Measurements from ENCODE around the gene TP53INP2.

Gene TP53INP2

GRCh38 chr20:34675993-34676641, 28.0 kb upstream of the TP53INP2 start:
- H4K91ac ChIP-seq (ENCODE audit: low read depth, low read length, poor library complexity), result no peak overlapping the region
- H3K14ac ChIP-seq (ENCODE audit: low read length), result no peak overlapping the region
- DNase-seq (ENCODE audit: low spot score), result no peak
- no peak overlapping the region for H4K8ac ChIP-seq (ENCODE audit: low read depth, low read length)
- no peak overlapping the region for H3K18ac ChIP-seq (ENCODE audit: low read length)
- H2AK5ac ChIP-seq (ENCODE audit: low read depth, low read length), result no peak overlapping the region
- no peaks in the 10 kb centered on the region for H3K79me1 ChIP-seq (ENCODE audit: low read depth, low read length)
- H3K23ac ChIP-seq (ENCODE audit: low read depth, low read length, poor library complexity), result no peak overlapping the region
- peak overlapping the region; percentile 59 for H3K4me2 ChIP-seq (ENCODE audit: insufficient read depth, low read length, poor library complexity, severe bottlenecking)
- no peak overlapping the region for H2BK5ac ChIP-seq (ENCODE audit: low read length)
- H3K9me3 ChIP-seq (replicated peaks in 1 of 2; ENCODE audit: control insufficient read depth in 2 of 2, insufficient read depth in 1 of 2, low read depth in 1 of 2, low read length in 2 of 2), result no peaks in the 10 kb centered on the region
- no peak overlapping the region for H2BK120ac ChIP-seq (ENCODE audit: low read depth, low read length)
- no peak overlapping the region for H3K9ac ChIP-seq (ENCODE audit: low read depth, low read length, poor library complexity)
- H2BK15ac ChIP-seq (ENCODE audit: low read length), result no peak overlapping the region
- no peaks in the 10 kb centered on the region for H3K36me3 ChIP-seq (replicated peaks in 1 of 2; ENCODE audit: control insufficient read depth in 2 of 2, insufficient read depth in 2 of 2, low read length in 2 of 2)
- peak overlapping the region; percentile 12 for H3K27ac ChIP-seq (replicated peaks; ENCODE audit: low read length)
- H2AFZ ChIP-seq (ENCODE audit: low read length), result peak overlapping the region; percentile 98
- no peaks in the 10 kb centered on the region for H3K27me3 ChIP-seq (ENCODE audit: control insufficient read depth in 3 of 3, insufficient read depth in 3 of 3, low read depth in 1 of 3, low read length in 3 of 3)
- no peak overlapping the region for H2BK12ac ChIP-seq (ENCODE audit: low read length)
- peak overlapping the region; percentile 92 to 96 for H3K4me3 ChIP-seq (ENCODE audit: low read length in 2 of 2)
- H3K4ac ChIP-seq (ENCODE audit: low read length), result no peak overlapping the region
- WGBS, 2 donors (ENCODE audit: extremely low coverage in 2 of 2, insufficient read length in 2 of 2, insufficient replicate concordance in 1 of 2), result no CpG with 5 or more reads among the region's 14 CpGs
- no peaks in the 10 kb centered on the region for H3K4me1 ChIP-seq (ENCODE audit: control insufficient read depth in 2 of 2, insufficient read depth in 1 of 2, low read depth in 1 of 2, low read length in 2 of 2)

DNA sequence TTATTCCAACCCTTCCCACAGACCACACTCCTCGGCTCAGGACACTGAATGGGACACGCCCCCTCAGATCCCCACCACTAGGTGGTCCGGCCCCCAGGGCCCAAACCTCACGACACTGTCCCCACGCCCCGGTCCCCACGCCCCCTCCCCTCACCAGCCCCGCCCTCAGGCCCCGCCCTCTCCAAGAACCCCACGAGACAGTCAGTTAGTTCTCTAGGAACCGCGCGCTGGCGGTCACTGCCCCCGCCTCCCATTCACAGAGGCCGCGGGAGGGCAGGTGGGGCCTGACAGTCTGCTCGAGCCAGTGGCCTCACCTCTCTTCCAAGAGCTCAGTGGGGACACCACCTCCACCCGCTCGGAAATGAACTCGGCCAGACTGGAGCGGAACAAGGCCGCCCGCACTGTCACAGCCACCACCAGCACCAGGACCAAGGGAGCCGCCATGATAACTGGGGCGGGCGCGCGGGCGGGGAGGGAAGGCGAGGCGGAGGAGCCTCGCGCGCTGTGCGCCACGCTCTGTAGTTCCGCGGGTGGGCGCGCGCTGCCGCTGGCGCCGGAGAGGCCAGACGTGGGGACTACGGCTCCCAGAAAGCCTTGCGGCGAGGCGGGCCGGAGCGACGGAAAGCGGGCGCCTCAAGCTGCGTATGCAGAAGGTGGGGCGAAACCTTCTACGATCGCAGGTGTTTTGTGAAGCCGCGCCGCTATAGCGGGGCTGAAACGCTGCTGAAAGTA, 27.3 kb upstream of the TP53INP2 start, which contains the start of gene PIGU:
Gene PIGU (minus strand): TSS at position 451 of the 732 bp plus-strand sequence. CDS start 7 bp downstream, at position 444.
- Histone ChIP-seq H2AFZ (ENCODE audit: low read length) (peak within 1 kb of the TSS; percentile 98), H2BK15ac (ENCODE audit: low read length) (no peak within 1 kb of the TSS), H3K4me2 (ENCODE audit: insufficient read depth, low read length, poor library complexity, severe bottlenecking) (peak within 1 kb of the TSS; percentile 59), H2AK5ac (ENCODE audit: low read depth, low read length) (peak within 1 kb of the TSS; percentile 75), H4K91ac (ENCODE audit: low read depth, low read length, poor library complexity) (no peak within 1 kb of the TSS), H3K4me1 (ENCODE audit: control insufficient read depth in 2 of 2, insufficient read depth in 1 of 2, low read depth in 1 of 2, low read length in 2 of 2) (no peaks in the 10 kb centered on the region), H4K8ac (ENCODE audit: low read depth, low read length) (peak within 1 kb of the TSS; percentile 65), H3K18ac (ENCODE audit: low read length) (peak within 1 kb of the TSS; percentile 94), H3K14ac (ENCODE audit: low read length) (peak within 1 kb of the TSS; percentile 38), H3K79me1 (ENCODE audit: low read depth, low read length) (no peaks in the 10 kb centered on the region), H2BK12ac (ENCODE audit: low read length) (no peak within 1 kb of the TSS), H3K9ac (ENCODE audit: low read depth, low read length, poor library complexity) (peak within 1 kb of the TSS; percentile 86), H3K4ac (ENCODE audit: low read length) (no peak within 1 kb of the TSS), H3K36me3 (replicated peaks in 1 of 2; ENCODE audit: control insufficient read depth in 2 of 2, insufficient read depth in 2 of 2, low read length in 2 of 2) (no peaks in the 10 kb centered on the region), H2BK5ac (ENCODE audit: low read length) (no peak within 1 kb of the TSS), H3K9me3 (replicated peaks in 1 of 2; ENCODE audit: control insufficient read depth in 2 of 2, insufficient read depth in 1 of 2, low read depth in 1 of 2, low read length in 2 of 2) (no peaks in the 10 kb centered on the region), H3K27me3 (ENCODE audit: control insufficient read depth in 3 of 3, insufficient read depth in 3 of 3, low read depth in 1 of 3, low read length in 3 of 3) (no peaks in the 10 kb centered on the region), H3K23ac (ENCODE audit: low read depth, low read length, poor library complexity) (peak within 1 kb of the TSS; percentile 91), H3K4me3 (ENCODE audit: low read length in 2 of 2) (peak within 1 kb of the TSS; percentile 92 to 96), H2BK120ac (ENCODE audit: low read depth, low read length) (no peak within 1 kb of the TSS), H3K27ac (replicated peaks; ENCODE audit: low read length) (peak within 1 kb of the TSS; percentile 86)
- no CpG with 5 or more reads among the region's 64 CpGs for WGBS, 2 donors (ENCODE audit: extremely low coverage in 2 of 2, insufficient read length in 2 of 2, insufficient replicate concordance in 1 of 2)
- peak; percentile 89 for DNase-seq (ENCODE audit: low spot score)

DNA sequence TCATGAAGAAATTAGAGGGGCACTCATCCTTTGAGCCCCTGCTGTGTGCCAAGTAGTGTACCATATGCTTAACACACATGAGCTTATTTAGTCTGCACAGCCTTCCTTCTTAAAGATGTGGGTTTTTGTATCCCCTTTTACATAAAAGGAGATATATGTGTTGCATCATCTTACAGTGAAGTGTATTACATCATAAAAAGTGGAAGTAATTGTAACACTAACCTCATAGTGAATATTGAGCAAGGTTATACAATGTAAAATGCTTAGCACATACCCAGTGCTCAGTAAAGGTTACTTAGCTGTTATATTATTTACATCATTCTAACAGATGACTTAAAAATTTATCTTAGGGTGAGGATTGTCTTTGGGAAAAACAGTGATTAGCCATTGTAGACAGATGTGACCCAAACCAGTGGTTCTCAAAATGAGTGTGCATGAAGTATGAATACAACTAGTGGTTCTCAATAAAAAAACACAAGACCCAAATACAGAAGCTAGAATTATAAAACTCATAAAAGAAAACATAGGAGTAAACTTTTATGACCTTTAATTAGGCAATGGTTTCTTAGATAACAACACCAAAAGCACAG, 23.5 kb upstream of the TP53INP2 start:
- Histone ChIP-seq H3K79me1 (ENCODE audit: low read depth, low read length) (no peaks in the 10 kb centered on the region), H2AFZ (ENCODE audit: low read length) (no peak overlapping the region), H3K27me3 (ENCODE audit: control insufficient read depth in 3 of 3, insufficient read depth in 3 of 3, low read depth in 1 of 3, low read length in 3 of 3) (no peaks in the 10 kb centered on the region), H3K23ac (ENCODE audit: low read depth, low read length, poor library complexity) (no peak overlapping the region), H3K4me1 (ENCODE audit: control insufficient read depth in 2 of 2, insufficient read depth in 1 of 2, low read depth in 1 of 2, low read length in 2 of 2) (no peaks in the 10 kb centered on the region), H3K36me3 (replicated peaks in 1 of 2; ENCODE audit: control insufficient read depth in 2 of 2, insufficient read depth in 2 of 2, low read length in 2 of 2) (no peaks in the 10 kb centered on the region), H3K4ac (ENCODE audit: low read length) (no peak overlapping the region), H2BK12ac (ENCODE audit: low read length) (no peak overlapping the region), H3K4me2 (ENCODE audit: insufficient read depth, low read length, poor library complexity, severe bottlenecking) (no peak overlapping the region), H2BK120ac (ENCODE audit: low read depth, low read length) (no peak overlapping the region), H4K8ac (ENCODE audit: low read depth, low read length) (no peak overlapping the region), H4K91ac (ENCODE audit: low read depth, low read length, poor library complexity) (no peak overlapping the region), H2BK5ac (ENCODE audit: low read length) (no peak overlapping the region), H3K14ac (ENCODE audit: low read length) (no peak overlapping the region), H3K18ac (ENCODE audit: low read length) (no peak overlapping the region), H3K9ac (ENCODE audit: low read depth, low read length, poor library complexity) (no peak overlapping the region), H3K4me3 (ENCODE audit: low read length in 2 of 2) (no peak overlapping the region), H2AK5ac (ENCODE audit: low read depth, low read length) (no peak overlapping the region), H3K27ac (replicated peaks; ENCODE audit: low read length) (no peak overlapping the region), H3K9me3 (replicated peaks in 1 of 2; ENCODE audit: control insufficient read depth in 2 of 2, insufficient read depth in 1 of 2, low read depth in 1 of 2, low read length in 2 of 2) (no peaks in the 10 kb centered on the region), H2BK15ac (ENCODE audit: low read length) (no peak overlapping the region)
- no peak for DNase-seq (ENCODE audit: low spot score)

GRCh38 chr20:34683667-34684066, 20.5 kb upstream of the TP53INP2 start:
- DNase-seq (ENCODE audit: low spot score), result no peak
- no CpG with 5 or more reads among the region's 3 CpGs for WGBS, 2 donors (ENCODE audit: extremely low coverage in 2 of 2, insufficient read length in 2 of 2, insufficient replicate concordance in 1 of 2)
- Histone ChIP-seq H2BK15ac (ENCODE audit: low read length) (no peak overlapping the region), H3K36me3 (replicated peaks in 1 of 2; ENCODE audit: control insufficient read depth in 2 of 2, insufficient read depth in 2 of 2, low read length in 2 of 2) (no peaks in the 10 kb centered on the region), H3K27ac (replicated peaks; ENCODE audit: low read length) (no peak overlapping the region), H3K14ac (ENCODE audit: low read length) (no peak overlapping the region), H2BK5ac (ENCODE audit: low read length) (no peak overlapping the region), H3K9ac (ENCODE audit: low read depth, low read length, poor library complexity) (no peak overlapping the region), H3K4ac (ENCODE audit: low read length) (no peak overlapping the region), H2BK12ac (ENCODE audit: low read length) (no peak overlapping the region), H3K18ac (ENCODE audit: low read length) (no peak overlapping the region), H2AFZ (ENCODE audit: low read length) (no peak overlapping the region), H3K9me3 (replicated peaks in 1 of 2; ENCODE audit: control insufficient read depth in 2 of 2, insufficient read depth in 1 of 2, low read depth in 1 of 2, low read length in 2 of 2) (no peaks in the 10 kb centered on the region), H3K23ac (ENCODE audit: low read depth, low read length, poor library complexity) (no peak overlapping the region), H3K79me1 (ENCODE audit: low read depth, low read length) (no peaks in the 10 kb centered on the region), H2BK120ac (ENCODE audit: low read depth, low read length) (no peak overlapping the region), H4K91ac (ENCODE audit: low read depth, low read length, poor library complexity) (no peak overlapping the region), H2AK5ac (ENCODE audit: low read depth, low read length) (no peak overlapping the region), H3K4me2 (ENCODE audit: insufficient read depth, low read length, poor library complexity, severe bottlenecking) (no peak overlapping the region), H3K27me3 (ENCODE audit: control insufficient read depth in 3 of 3, insufficient read depth in 3 of 3, low read depth in 1 of 3, low read length in 3 of 3) (no peaks in the 10 kb centered on the region), H4K8ac (ENCODE audit: low read depth, low read length) (no peak overlapping the region), H3K4me1 (ENCODE audit: control insufficient read depth in 2 of 2, insufficient read depth in 1 of 2, low read depth in 1 of 2, low read length in 2 of 2) (no peaks in the 10 kb centered on the region), H3K4me3 (ENCODE audit: low read length in 2 of 2) (no peak overlapping the region)

Data from neuronal stem cell (in vitro differentiated cells).